Left lung (tissue), 10 donors: ENCODE data around the gene CAND2. TPM values are rescaled to one million over a fixed set of nuclear protein-coding genes. Genes with fewer than 3 reads are reported as not detected.

Experiments used
- ATAC-seq: fragments of 200-7000 bp; cut with Tn5 transposase; one replicate; pipeline ENCODE4 v1.9.1; 2020; ENCODE audit warnings: moderate library complexity
- DNase-seq, 4 donors: peaks; one replicate each; pipeline ENCODE4 v3.0.0-alpha.2; 2013 to 2020
- H3K27ac ChIP-seq, 2 donors: fragments of 200-600 bp; sonication (generic) in 1 of 2; one replicate each; pipeline versions ENCODE4 v1.5.0 to v1.8.0; 2020 to 2021
- H3K27me3 ChIP-seq, 2 donors: fragments of 200-600 bp; sonication (generic) in 1 of 2; one replicate each; pipeline versions ENCODE4 v1.5.0 to v1.8.0; 2020 to 2021
- H3K36me3 ChIP-seq, 2 donors: fragments of 200-600 bp; sonication (generic) in 1 of 2; one replicate each; pipeline versions ENCODE4 v1.5.0 to v1.8.0; 2020 to 2021
- H3K4me1 ChIP-seq, 2 donors: fragments of 200-600 bp; one replicate each; pipeline ENCODE4 v1.8.0; 2021
- H3K4me3 ChIP-seq, 2 donors: fragments of 200-600 bp; sonication (generic) in 1 of 2; one replicate each; pipeline versions ENCODE4 v1.5.0 to v1.8.0; 2020 to 2021; ENCODE audit warnings: mild to moderate bottlenecking in 1 of 2
- H3K9me3 ChIP-seq, 2 donors: fragments of 200-600 bp; sonication (generic) in 1 of 2; one replicate each; pipeline versions ENCODE4 v1.5.0 to v1.8.0; 2020 to 2021
- CTCF ChIP-seq, 2 donors: fragments of 200-600 bp; sonication (generic) in 1 of 2; IDR thresholded peaks; one replicate each; pipeline versions ENCODE4 v1.5.0 to v1.8.0; 2021; ENCODE audit warnings: antibody characterized with exemption in 2 of 2
- intact Hi-C, 2 donors: fragments of 100-400 bp; cut with DNase I; formaldehyde crosslinking; loops; one replicate each; pipeline versions ENCODE4 v1.11.2 to v1.14.2; 2022
- polyA plus RNA-seq, 6 donors: library from polyadenylated mRNA; unstranded; fragments of 120-200 nt; gene quantifications; one replicate each; pipeline ENCODE4 v1.2.1, GENCODE V29; 2013; ENCODE audit not compliant: insufficient read length in 6 of 6
- total RNA-seq, 2 donors: library from RNA; stranded (reverse); fragmentation: NEBNext Ultra II Directional; extraction: Animal tissue kit (Norgen Biotek cat#: 25700); gene quantifications; one replicate each; pipeline ENCODE4 v1.2.1, GENCODE V29; 2021
- donor health status: DM: no; HTN: yes; CAD: no.
- donor health status: DM: no; HTN: no; CAD: no.

Gene CAND2
- total and polyA plus RNA-seq, 8 donors, result 3.7 to 8.8 (median 6.8) TPM

DNA sequence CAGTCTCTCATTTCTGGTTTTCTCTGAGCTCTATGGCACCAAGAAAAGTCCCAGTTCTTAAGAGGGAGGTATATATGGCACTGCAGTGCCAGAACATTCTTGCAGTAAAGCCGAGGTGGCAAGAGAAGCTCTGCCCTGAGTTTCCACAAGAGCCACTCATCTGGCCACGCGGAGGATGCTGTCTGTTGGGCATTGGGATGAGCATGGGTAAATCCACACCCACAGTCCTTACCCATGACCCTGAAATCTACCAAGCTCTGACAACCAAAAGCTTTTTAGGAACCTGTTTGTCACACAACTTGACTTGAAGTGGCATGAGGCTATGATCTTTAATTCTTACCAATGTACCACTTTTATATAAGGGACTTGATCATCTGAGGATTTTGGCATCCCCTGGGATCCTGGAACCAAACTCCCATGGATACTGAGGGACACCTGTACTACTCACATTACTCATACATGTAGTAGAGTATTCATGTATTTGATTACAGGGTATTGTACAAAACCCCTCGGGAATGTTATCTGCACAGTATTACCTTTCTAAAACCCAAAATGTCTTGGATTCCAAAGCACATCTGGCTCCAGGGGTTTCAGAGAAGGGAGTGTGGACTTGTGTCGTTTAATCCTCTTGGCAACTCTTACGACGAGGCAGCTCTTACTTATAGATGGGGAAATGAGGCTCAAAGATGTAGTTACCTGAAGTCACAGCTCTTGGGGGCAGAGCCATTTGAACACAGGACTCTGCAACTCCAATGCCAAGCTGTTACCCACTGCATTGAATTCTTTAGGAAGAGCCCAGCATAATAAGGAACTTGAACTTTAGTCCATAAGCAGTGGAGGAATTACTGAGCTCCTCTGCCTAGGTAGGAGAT is 36.1 kb downstream of the CAND2 start:
- TF ChIP-seq CTCF (IDR thresholded peaks at IDR 0.05), result no peak
- Histone ChIP-seq H3K4me3 (no peak overlapping the region), H3K36me3 (peaks cover 4 to 68% of the 10 kb centered on the region in 2 donors), H3K27ac (no peak overlapping the region), H3K27me3 (no peaks in the 10 kb centered on the region), H3K9me3 (no peaks in the 10 kb centered on the region), H3K4me1 (peaks cover under 1 to 4% of the 10 kb centered on the region in 2 donors)
- ATAC-seq, result no peak
- no peak for DNase-seq
- intact Hi-C loops, result no loop called here

DNA sequence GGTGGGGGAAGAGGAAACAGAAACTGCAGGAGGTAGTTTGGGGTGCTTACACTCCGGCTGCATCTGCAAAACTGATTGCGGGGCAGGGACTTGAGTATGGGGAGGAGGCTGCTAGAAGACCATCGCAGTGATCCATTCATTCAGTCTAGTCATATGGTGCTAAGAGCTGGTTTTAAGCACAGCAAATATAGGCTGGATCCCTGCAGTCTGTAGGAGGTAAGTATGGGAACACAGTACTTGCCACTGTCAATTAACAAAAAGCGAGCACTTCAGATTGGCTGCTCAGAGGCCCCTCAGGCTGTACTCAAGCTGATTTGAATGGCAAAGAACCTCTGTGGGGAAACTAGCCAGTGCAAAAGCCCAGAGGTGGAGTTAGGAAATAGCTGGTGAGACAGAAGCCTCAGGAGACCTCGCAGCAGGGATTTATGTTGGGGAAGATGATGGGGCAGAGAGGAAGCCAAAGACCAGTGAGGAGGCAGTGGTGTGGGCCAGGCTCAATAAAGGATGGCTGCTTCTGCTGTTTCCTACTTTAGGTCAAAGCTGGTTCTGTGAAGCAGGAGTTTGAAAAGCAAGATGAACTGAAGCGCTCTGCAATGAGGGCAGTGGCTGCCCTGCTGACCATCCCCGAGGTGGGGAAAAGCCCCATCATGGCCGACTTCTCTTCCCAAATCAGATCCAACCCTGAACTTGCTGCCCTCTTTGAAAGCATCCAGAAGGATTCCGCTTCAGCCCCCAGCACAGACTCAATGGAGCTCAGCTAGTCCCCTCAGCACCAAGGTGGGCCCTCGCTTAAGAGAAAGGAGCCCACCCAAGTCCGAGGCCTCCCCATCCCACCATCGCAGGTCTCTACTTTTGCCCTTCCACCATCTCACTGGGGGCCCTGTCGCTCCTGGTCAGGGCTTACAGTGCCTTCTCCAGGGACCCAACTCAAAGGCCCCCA is 37.0 kb downstream of the CAND2 start:
- ATAC-seq (peak; percentile 60), DNase-seq (no peak)
- no peak for TF ChIP-seq CTCF (IDR thresholded peaks at IDR 0.05)
- Histone ChIP-seq H3K9me3 (no peaks in the 10 kb centered on the region), H3K4me3 (no peak overlapping the region), H3K27me3 (no peaks in the 10 kb centered on the region), H3K4me1 (peaks cover 9 to 13% of the 10 kb centered on the region in 2 donors), H3K27ac (no peak overlapping the region), H3K36me3 (peaks cover 4 to 77% of the 10 kb centered on the region in 2 donors)
- intact Hi-C loops, result no loop called here

- intact Hi-C loops, result no loop called here
- peaks cover 4 to 94% of the 10 kb centered on the region in 2 donors for H3K36me3 ChIP-seq
Observed at GRCh38 chr3:12835052-12835665, 38.7 kb downstream of the CAND2 start.

DNA sequence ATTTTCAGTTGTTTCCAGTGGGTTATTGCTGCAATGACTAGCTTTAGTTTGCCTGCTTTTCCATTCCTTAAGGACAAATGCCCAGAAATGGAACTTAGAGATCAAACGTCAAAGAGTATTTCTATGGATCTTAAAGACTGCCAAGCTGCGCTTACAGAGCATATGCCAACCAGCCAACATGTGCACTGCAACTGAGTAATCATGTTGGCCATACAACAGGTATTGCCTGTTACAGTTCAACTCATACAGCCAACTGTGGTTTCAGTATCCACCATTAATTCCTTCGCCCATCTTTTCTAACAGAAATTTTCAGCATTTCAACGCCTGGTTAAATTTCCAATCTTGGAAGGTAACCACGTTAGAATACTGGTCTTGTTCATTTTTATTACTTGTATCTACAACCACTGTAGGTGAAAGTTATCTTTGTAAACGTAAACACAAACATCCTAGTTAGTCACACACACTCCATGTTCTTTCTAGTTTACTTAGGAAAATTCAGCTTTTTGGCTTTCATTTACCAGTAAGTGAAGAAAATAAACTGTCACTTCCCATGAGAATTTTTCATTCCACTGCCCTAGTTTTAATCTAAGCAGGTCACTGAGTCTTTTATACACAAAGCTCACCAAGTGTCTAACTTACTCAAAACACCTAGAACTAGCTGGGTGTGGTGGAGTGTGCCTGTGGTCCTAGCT is 41.0 kb downstream of the CAND2 start:
- H3K4me3 ChIP-seq, result no peak overlapping the region
- no peak overlapping the region for H3K27ac ChIP-seq
- H3K36me3 ChIP-seq, result peaks cover 4 to 77% of the 10 kb centered on the region in 2 donors
- intact Hi-C loops, result no loop called here
- H3K4me1 ChIP-seq, result peaks cover 28 to 39% of the 10 kb centered on the region in 2 donors
- ATAC-seq, result no peak
- no peak for TF ChIP-seq CTCF (IDR thresholded peaks at IDR 0.05)
- no peaks in the 10 kb centered on the region for H3K27me3 ChIP-seq
- no peaks in the 10 kb centered on the region for H3K9me3 ChIP-seq
- no peak for DNase-seq

More at GRCh38 chr3:12835052-12835665, 38.7 kb downstream of the CAND2 start:
- TF ChIP-seq CTCF (IDR thresholded peaks at IDR 0.05), result no peak
- Histone ChIP-seq H3K4me3 (no peak overlapping the region), H3K4me1 (peaks cover 26 to 30% of the 10 kb centered on the region in 2 donors), H3K27ac (no peak overlapping the region), H3K9me3 (no peaks in the 10 kb centered on the region), H3K27me3 (no peaks in the 10 kb centered on the region)
- ATAC-seq, result no peak
- no peak for DNase-seq
